ENCODE data around the gene FUT6. TPM values are rescaled to one million over a fixed set of nuclear protein-coding genes. Genes with fewer than 3 reads are reported as not detected.

The FUT6 gene
- total RNA-seq, 1 donor from 2014 or later, result not detected

GRCh38 chr19:5870986-5871394 lies 31.5 kb upstream of the FUT6 start:
- no peak overlapping the region for H3K4me3 Mint-ChIP-seq
- DNase-seq (ENCODE audit: low spot score in 2 of 2, unreplicated experiment in 2 of 2), result no peak
- H3K27me3 Mint-ChIP-seq (ENCODE audit: low read depth), result no peaks in the 10 kb centered on the region
- no peak overlapping the region for H3K27ac Mint-ChIP-seq
- no peaks in the 10 kb centered on the region for H3K36me3 Mint-ChIP-seq
- TF ChIP-seq CTCF (IDR thresholded peaks at IDR 0.05; ENCODE audit: unreplicated experiment), result no peak
- no peaks in the 10 kb centered on the region for H3K9me3 Mint-ChIP-seq
- peaks cover 2% of the 10 kb centered on the region for H3K4me1 Mint-ChIP-seq

GRCh38 chr19:5867201-5868136 lies 28.0 kb upstream of the FUT6 start:
- Mint-ChIP-seq H3K9me3 (no peaks in the 10 kb centered on the region), H3K4me3 (no peak overlapping the region), H3K4me1 (peaks cover 1% of the 10 kb centered on the region), H3K36me3 (no peaks in the 10 kb centered on the region), H3K27me3 (ENCODE audit: low read depth) (no peaks in the 10 kb centered on the region), H3K27ac (no peak overlapping the region)
- TF ChIP-seq CTCF (IDR thresholded peaks at IDR 0.05; ENCODE audit: unreplicated experiment), result no peak
- DNase-seq (ENCODE audit: low spot score in 2 of 2, unreplicated experiment in 2 of 2), result no peak

- no peaks in the 10 kb centered on the region for H3K27me3 Mint-ChIP-seq (ENCODE audit: low read depth)
- no peak overlapping the region for H3K27ac Mint-ChIP-seq
- no peak overlapping the region for H3K4me3 Mint-ChIP-seq
- no peak for DNase-seq (ENCODE audit: low spot score in 2 of 2, unreplicated experiment in 2 of 2)
- H3K36me3 Mint-ChIP-seq, result no peaks in the 10 kb centered on the region
- no peaks in the 10 kb centered on the region for H3K9me3 Mint-ChIP-seq
- TF ChIP-seq CTCF (IDR thresholded peaks at IDR 0.05; ENCODE audit: unreplicated experiment), result no peak
- peaks cover 1% of the 10 kb centered on the region for H3K4me1 Mint-ChIP-seq
These were observed 26.3 kb upstream of the FUT6 start for GRCh38 chr19:5865772-5866171.

GRCh38 chr19:5864725-5865486 lies 25.4 kb upstream of the FUT6 start:
- Mint-ChIP-seq H3K27ac (no peak overlapping the region), H3K27me3 (ENCODE audit: low read depth) (no peaks in the 10 kb centered on the region), H3K4me1 (peaks cover 1% of the 10 kb centered on the region), H3K9me3 (no peaks in the 10 kb centered on the region), H3K4me3 (no peak overlapping the region), H3K36me3 (no peaks in the 10 kb centered on the region)
- DNase-seq (ENCODE audit: low spot score in 2 of 2, unreplicated experiment in 2 of 2), result no peak
- TF ChIP-seq CTCF (IDR thresholded peaks at IDR 0.05; ENCODE audit: unreplicated experiment), result peak; percentile 60

GRCh38 chr19:5864013-5864720 lies 24.7 kb upstream of the FUT6 start:
- no peak for TF ChIP-seq CTCF (IDR thresholded peaks at IDR 0.05; ENCODE audit: unreplicated experiment)
- DNase-seq (ENCODE audit: low spot score in 2 of 2, unreplicated experiment in 2 of 2), result no peak
- H3K36me3 Mint-ChIP-seq, result no peaks in the 10 kb centered on the region
- H3K27ac Mint-ChIP-seq, result no peak overlapping the region
- no peak overlapping the region for H3K4me3 Mint-ChIP-seq
- H3K27me3 Mint-ChIP-seq (ENCODE audit: low read depth), result no peaks in the 10 kb centered on the region
- peaks cover 1% of the 10 kb centered on the region for H3K4me1 Mint-ChIP-seq
- no peaks in the 10 kb centered on the region for H3K9me3 Mint-ChIP-seq
